ENCODE measurements around the gene LMOD1. TPM values are rescaled to one million over a fixed set of nuclear protein-coding genes. Genes with fewer than 3 reads are reported as not detected.

Gene LMOD1
- total RNA-seq, 3 donors from 2014 or later: 11.6 to 442 (median 37.4) TPM

DNA sequence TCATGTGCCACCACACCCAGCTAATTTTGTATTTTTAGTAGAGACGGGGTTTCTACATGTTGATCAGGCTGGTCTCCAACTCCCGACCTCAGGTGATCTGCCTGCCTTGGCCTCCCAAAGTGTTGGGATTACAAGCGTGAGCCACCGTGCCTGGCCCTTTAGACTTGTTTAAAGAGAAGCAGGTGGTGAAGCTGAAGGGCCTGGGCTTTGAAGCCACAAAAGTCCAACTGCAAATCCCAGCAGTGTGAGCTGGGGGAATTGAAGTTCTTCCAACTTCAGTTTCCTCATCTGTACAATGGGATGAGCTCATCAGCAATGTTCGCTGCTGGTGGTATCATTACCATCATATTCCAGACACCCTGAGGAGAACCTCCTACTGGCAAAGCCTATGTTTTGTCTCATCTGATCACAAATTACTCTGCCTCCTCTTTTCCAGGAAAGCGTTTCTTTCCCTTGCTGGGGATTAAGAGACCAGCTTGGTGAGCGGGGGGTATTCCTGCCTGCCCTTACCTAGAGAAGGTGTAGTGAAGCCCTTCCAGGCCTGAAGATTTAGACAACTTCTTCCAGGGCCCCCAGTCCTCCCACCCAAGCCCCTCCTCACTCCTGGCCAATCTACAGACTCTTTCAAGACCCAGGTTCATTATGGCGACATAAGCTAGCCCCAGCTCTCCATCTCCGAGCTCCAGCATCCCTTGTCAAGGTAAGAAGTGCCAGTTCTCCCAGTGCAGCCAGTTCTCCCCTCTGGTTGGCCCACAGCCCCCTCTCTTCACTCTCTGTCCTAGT lies 60.1 kb downstream of the LMOD1 start:
- no peak for ATAC-seq
- Histone ChIP-seq H3K4me1 (ENCODE audit: low read depth) (peaks cover 9% of the 10 kb centered on the region), H3K9me3 (no peaks in the 10 kb centered on the region), H3K4me3 (no peak overlapping the region), H3K36me3 (ENCODE audit: low read depth) (no peaks in the 10 kb centered on the region)
- no peak for TF ChIP-seq CTCF (IDR thresholded peaks at IDR 0.05)
- no peak for DNase-seq
- intact Hi-C loops (cut with DNase I, micrococcal nuclease): no loop called here

DNA sequence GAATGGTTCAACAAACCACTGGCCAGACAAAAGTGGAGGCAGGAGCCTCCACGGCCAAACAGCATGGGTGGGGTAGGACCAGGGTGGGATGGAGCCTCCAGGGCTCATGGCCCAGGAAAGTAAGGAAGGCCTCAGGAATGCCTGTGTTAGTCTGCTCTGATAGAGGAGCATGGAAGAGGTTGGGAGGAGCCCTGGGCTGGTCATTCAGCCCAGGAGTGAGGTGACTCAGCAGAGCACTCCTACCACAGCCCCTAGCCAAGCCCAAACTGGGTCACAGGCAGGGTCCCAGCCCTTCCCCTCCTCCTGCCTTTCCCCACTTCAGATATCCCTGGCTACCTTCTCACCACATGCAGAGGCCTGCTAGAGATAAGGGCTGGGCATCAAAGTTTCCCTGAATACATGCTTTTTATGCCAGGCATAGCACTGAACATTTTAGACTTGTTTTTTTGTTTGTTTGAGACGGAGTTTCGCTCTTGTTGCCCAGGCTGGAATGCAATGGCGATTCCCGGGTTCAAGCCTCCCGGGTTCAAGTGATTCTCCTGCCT lies 60.7 kb downstream of the LMOD1 start:
- ATAC-seq (no peak), DNase-seq (no peak)
- Histone ChIP-seq H3K4me3 (no peak overlapping the region), H3K36me3 (ENCODE audit: low read depth) (no peaks in the 10 kb centered on the region), H3K9me3 (no peaks in the 10 kb centered on the region), H3K4me1 (ENCODE audit: low read depth) (peaks cover 9% of the 10 kb centered on the region)
- intact Hi-C loops (cut with DNase I, micrococcal nuclease): no loop called here
- no peak for TF ChIP-seq CTCF (IDR thresholded peaks at IDR 0.05)

GRCh38 chr1:201884425-201884824 lies 61.9 kb downstream of the LMOD1 start:
- no peaks in the 10 kb centered on the region for H3K9me3 ChIP-seq
- no peak for ATAC-seq
- TF ChIP-seq CTCF (IDR thresholded peaks at IDR 0.05): no peak
- no peak overlapping the region for H3K4me3 ChIP-seq
- intact Hi-C loops (cut with DNase I, micrococcal nuclease): loop anchor here in 1 of 2 donors (5.0 kb wide), 1 partner anchor 88 kb away; no protein-coding TSS in a partner anchor
- H3K4me1 ChIP-seq (ENCODE audit: low read depth): peaks cover 5% of the 10 kb centered on the region
- H3K36me3 ChIP-seq (ENCODE audit: low read depth): no peaks in the 10 kb centered on the region
- DNase-seq: no peak

- intact Hi-C loops (cut with DNase I, micrococcal nuclease): loop anchor here in 1 of 2 donors (5.0 kb wide), 1 partner anchor 89 kb away; no protein-coding TSS in a partner anchor
- no peaks in the 10 kb centered on the region for H3K9me3 ChIP-seq
- H3K36me3 ChIP-seq (ENCODE audit: low read depth): no peaks in the 10 kb centered on the region
- no peak overlapping the region for H3K4me3 ChIP-seq
- DNase-seq: no peak
- peak; percentile 4 for ATAC-seq
- H3K4me1 ChIP-seq (ENCODE audit: low read depth): no peaks in the 10 kb centered on the region
- no peak for TF ChIP-seq CTCF (IDR thresholded peaks at IDR 0.05)
Observed at GRCh38 chr1:201883786-201884185, 62.6 kb downstream of the LMOD1 start.

- ATAC-seq (no peak), DNase-seq (no peak)
- intact Hi-C loops (cut with DNase I, micrococcal nuclease): loop anchor here in 1 of 2 donors (5.0 kb wide), 1 partner anchor 89 kb away; no protein-coding TSS in a partner anchor
- H3K9me3 ChIP-seq: no peaks in the 10 kb centered on the region
- no peaks in the 10 kb centered on the region for H3K4me1 ChIP-seq (ENCODE audit: low read depth)
- H3K36me3 ChIP-seq (ENCODE audit: low read depth): no peaks in the 10 kb centered on the region
- TF ChIP-seq CTCF (IDR thresholded peaks at IDR 0.05): no peak
- H3K4me3 ChIP-seq: no peak overlapping the region
Observed at GRCh38 chr1:201883266-201883665, 63.1 kb downstream of the LMOD1 start.
